ENCODE results near the gene ATRX. TPM values are rescaled to one million over a fixed set of nuclear protein-coding genes. Genes with fewer than 3 reads are reported as not detected.
"Not testable (repeated sequence)": the region's sequence is repeated elsewhere in the genome, so short reads cannot be mapped to it uniquely, and the experiment has no call there.

Gene ATRX
- total RNA-seq, 1 experiment from 2014 or later = 48.9 TPM

DNA sequence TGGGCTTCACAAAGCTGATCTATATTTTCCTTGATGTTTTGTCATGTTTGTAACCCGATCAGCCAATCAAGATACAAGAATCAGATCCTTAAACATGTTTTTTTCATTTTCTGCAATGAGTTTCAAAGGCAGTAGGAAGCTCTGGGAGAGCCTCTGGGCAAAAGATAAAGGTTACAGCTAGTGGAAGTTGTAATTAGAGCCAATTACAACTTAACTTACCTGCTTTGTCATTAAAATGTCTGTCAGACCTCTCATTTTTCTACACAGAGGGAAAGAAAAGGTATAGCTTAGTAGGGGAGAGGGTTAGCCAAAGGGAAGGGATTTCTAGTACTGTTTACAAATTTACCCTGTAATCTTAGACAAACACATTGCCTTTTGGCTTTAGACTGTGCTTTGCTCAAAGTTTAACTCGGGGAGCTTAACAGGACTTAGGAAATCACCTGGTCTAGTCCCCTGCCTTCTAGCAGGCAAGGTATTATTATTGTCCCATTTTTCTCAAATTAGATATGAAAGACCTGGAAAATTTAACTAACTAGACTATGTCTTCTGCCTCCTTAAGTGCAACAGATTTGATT, 283.0 kb downstream of the ATRX start:
- DNase-seq (ENCODE audit: low read depth) = no peak

DNA sequence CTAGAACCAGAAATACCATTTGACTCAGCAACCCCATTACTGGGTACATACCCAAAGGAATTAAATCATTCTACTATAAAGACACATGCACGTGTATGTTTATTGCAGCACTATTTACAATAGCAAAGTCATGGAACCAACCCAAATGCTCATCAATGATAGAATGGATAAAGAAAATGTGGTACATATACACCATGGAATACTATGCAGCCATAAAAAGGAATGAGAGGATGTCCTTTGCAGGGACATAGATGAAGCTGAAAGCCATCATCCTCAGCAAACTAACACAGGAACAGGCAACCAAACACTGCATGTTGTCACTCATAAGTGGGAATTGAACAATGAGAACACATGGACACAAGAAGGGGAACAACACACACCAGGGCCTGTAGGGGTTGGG, 285.9 kb downstream of the ATRX start:
- not testable (repeated sequence) for DNase-seq (ENCODE audit: low read depth)

DNA sequence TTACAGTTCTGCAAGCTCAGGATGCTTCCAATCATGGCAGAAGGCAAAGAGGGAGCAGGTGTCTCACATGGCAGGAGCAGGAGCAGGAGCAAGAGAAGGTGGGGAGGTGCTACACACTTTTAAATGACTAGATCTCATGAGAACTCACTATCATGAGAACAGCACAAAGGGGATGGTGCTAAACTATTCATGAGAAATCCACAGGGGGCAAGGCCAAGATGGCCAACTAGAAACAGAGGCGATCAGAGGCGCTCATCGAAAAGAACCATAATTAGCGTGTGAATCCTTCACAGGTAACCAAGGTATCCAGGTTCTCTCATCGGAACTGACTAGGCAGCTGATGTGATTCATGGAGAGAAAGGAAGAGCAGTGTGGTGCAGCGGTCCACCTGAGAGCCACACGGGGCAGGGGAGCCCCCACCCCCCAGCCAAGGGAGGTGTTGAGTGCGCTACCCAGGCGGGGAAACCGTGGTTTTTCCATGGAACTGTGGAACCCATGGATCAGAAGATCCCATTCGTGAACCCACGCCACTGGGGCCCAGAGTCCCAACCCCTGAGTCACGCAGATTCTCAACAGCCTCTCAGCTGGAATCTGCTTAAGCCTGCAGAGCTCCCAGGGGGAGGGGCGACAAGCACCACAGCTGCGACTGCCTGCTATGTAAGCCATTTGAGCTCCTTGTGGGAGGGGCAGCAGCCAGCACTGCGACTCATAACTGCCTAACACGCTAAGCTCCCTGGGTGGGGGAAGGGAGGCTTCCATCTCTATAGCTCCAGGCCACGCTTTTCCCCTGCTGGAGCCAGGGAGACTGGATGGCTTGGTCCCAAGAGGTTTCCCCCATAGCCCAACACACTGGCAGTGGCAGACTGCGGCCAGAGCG, 292.1 kb downstream of the ATRX start:
- peak; percentile 76 for DNase-seq (ENCODE audit: low read depth)

DNA sequence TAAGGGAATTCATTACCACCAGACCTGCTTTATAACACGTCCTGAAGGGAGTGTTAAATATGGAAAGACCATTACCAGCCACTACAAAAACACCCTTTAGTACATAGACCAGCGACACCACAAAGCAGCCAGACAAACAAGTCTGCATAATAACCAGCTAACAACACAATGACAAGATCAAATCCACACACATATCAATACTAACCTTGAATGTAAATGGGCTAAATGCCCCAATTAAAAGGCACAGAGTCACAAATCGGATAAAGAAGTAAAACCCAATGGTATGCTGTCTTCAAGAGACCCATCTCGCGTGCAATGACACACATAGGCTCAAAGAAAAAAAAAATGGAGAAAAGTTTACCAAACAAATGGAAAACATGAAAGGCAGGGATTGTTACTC, 302.0 kb downstream of the ATRX start:
- no peak for DNase-seq (ENCODE audit: low read depth)

DNA sequence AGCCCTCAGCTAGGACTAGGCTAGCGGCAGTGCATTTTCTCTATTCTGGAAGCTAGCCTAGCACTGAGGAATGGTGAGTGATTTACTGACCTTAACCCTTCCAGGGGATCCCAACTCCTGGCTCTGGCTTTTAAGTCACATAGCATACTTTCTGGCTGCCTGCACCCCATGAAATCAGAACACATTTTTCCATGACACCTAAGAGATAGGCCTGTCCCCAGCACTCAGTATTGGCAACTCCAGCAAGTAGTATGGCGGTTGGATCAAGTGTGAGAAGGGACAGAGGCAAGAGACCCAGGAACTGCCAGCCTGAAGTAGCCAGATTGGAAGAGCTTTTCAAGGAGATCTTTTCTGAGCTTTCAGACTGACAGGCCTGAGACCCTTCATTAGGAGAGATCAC, 330.6 kb downstream of the ATRX start:
- no peak for DNase-seq (ENCODE audit: low read depth)

Other genes with a start within 250 kb of the ATRX start
- gene MAGT1, start 109.2 kb upstream of the ATRX start, total RNA-seq (2014; rRNA removed; shearing (Covaris generic)) = 130 and 164 TPM in 2 replicates
- 915 and 1,058 TPM in 2 replicates for gene COX7B, start 113.3 kb upstream of the ATRX start, total RNA-seq (2014; rRNA removed; shearing (Covaris generic))
- 14.1 and 15.0 TPM in 2 replicates for gene ATP7A, start 124.5 kb upstream of the ATRX start, total RNA-seq (2014; rRNA removed; shearing (Covaris generic))
- not detected in 2 replicates for gene PGAM4, start 183.4 kb upstream of the ATRX start, total RNA-seq (2014; rRNA removed; shearing (Covaris generic))